ENCODE data around the gene TREH. TPM values are rescaled to one million over a fixed set of nuclear protein-coding genes. Genes with fewer than 3 reads are reported as not detected.
"Not testable (repeated sequence)": the region's sequence is repeated elsewhere in the genome, so short reads cannot be mapped to it uniquely, and the experiment has no call there.

Gene TREH
- total RNA-seq, 1 donor from 2014 or later, result not detected

GRCh38 chr11:118612378-118612777 is 67.1 kb downstream of the TREH start:
- peak; percentile 64 to 90 for DNase-seq (ENCODE audit: low read depth in 2 of 2)

GRCh38 chr11:118611433-118611795 is 68.0 kb downstream of the TREH start:
- DNase-seq (ENCODE audit: low read depth in 2 of 2), result not testable (repeated sequence)

GRCh38 chr11:118610773-118611432 is 68.5 kb downstream of the TREH start:
- peak; percentile 84 to 86 for DNase-seq (ENCODE audit: low read depth in 2 of 2)

- DNase-seq (ENCODE audit: low read depth in 2 of 2), result peak in 1 of 2 donors; percentile 25
These were observed 69.2 kb downstream of the TREH start for GRCh38 chr11:118610225-118610772.

GRCh38 chr11:118609380-118610224 is 69.8 kb downstream of the TREH start:
- peak; percentile 53 to 56 for DNase-seq (ENCODE audit: low read depth in 2 of 2)

GRCh38 chr11:118608360-118609227 is 70.9 kb downstream of the TREH start:
- DNase-seq (ENCODE audit: low read depth in 2 of 2), result peak; percentile 59 to 82

GRCh38 chr11:118607401-118608359 is 71.8 kb downstream of the TREH start, which contains the start of gene PHLDB1:
TSS of gene PHLDB1 (plus strand) at chr11:118607615. CDS start at chr11:118613837, 6,222 bp downstream.
- DNase-seq (ENCODE audit: low read depth in 2 of 2), result peak; percentile 64 to 77

Other genes with a start within 250 kb of the TREH start
- gene KMT2A, start 243.2 kb downstream of the TREH start, total RNA-seq, result 12.4 and 14.5 TPM in 2 replicates
- 0.44 and 1.6 TPM in 2 replicates for gene TTC36, start 152.2 kb downstream of the TREH start, total RNA-seq
- 13.7 and 23.4 TPM in 2 replicates for gene TMEM25, start 148.5 kb downstream of the TREH start, total RNA-seq
- gene IFT46, start 113.7 kb downstream of the TREH start, total RNA-seq, result 13.7 and 15.7 TPM in 2 replicates
- gene ARCN1, start 107.2 kb downstream of the TREH start, total RNA-seq, result 62.5 and 63.9 TPM in 2 replicates
- gene PHLDB1, start 72.0 kb downstream of the TREH start, total RNA-seq, result 14.9 and 25.7 TPM in 2 replicates
- 71.0 and 77.4 TPM in 2 replicates for gene DDX6, start 111.5 kb upstream of the TREH start, total RNA-seq
- not detected in 2 replicates for gene CXCR5, start 204.2 kb upstream of the TREH start, total RNA-seq
- gene BCL9L, start 246.3 kb upstream of the TREH start, total RNA-seq, result 4.6 and 5.9 TPM in 2 replicates